ENCODE measurements around the gene AFDN.

Gene AFDN

DNA sequence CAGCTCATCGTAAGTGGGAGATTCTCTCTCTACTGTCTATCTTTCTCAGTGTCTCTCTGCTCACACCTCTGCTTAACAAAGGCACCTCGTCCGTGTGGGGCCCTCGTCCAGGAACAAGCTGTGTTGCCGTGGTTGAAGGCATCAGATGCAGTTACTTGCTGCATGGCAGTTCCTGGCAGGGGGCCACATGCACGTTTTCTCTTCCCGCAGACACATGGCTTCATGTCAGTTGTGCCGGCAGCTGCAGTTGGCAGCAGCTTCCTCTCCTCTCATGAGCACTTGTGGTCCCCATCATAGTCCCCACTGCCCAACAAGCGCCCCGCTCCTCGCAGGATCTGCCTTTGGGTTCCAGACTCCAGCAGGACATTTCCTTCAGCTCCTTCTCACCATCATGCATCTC, 7.1 kb upstream of the AFDN start:
- no peak for DNase-seq

- DNase-seq = no peak
Observed at GRCh38 chr6:167820681-167821080, 6.0 kb upstream of the AFDN start.

DNA sequence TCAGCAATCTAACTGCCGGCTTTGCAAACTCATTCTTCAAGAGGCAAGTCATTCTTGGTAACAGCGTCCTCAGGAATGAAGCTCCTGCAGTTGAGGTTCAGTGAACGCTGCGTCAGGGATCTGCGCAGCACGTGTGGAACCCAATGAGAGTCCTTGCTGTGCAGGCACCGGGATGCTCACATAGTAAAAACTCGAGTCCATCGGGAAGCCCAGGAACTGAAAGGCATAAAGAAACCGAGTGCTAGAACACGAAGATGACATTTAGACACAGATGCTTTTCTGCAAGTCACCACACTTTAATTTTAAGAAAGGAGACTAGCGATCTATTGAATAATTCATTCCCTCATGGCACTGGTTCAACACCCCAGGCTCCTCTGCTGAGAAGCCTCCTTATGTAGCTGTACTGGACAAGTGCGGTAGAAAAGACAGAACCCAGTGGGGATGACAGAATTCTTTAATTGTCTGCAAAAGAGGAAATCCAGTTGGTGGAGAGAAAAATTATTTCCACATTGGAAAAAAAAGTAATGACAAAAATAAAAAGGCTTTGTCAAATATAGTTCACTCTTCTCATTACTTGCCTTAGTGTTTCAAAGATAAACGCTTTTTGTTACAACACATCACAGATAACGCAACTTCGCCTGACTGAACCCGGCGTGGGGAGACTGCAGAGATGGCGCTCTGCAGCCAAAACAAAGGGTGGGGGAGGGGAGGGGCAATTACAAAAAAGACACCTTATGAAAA, 1.9 kb upstream of the AFDN start:
- no peak for DNase-seq

GRCh38 chr6:167825332-167826229, 1.1 kb upstream of the AFDN start:
- peak; percentile 57 for DNase-seq

GRCh38 chr6:167826230-167826895, 348 bp upstream of the AFDN start:
- DNase-seq = peak; percentile 77

- DNase-seq = peak; percentile 47
Observed at GRCh38 chr6:167827583-167828324, 1.0 kb downstream of the AFDN start.

- DNase-seq = no peak
Observed at GRCh38 chr6:167828325-167828956, 1.7 kb downstream of the AFDN start.

- DNase-seq = no peak
Observed at GRCh38 chr6:167829513-167829912, 2.8 kb downstream of the AFDN start.

DNA sequence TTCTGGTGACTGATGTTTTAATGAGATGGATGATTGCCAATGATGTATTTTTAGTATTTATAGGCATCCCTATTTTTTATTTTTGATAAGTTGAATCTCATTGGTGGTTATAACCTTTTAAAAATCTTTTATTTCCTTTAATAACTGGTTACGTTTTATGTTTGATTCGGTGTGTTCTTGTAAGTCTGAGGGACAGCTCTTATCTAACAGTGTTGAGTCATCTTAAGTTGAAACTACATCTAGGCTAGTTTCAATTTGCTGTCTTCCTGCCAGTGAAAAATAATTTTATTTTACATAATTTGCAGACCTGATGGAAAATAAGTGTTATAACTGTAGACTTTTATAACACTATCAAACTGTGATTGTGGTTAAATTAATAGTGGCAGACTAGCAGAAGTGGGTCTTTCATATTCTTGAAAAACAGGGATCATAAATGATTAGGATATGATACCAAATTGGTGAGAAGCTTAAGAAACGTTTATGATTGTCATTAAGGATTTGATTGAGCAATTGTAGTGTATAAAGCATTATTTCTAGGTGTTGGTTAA, 4.6 kb downstream of the AFDN start:
- no peak for DNase-seq

GRCh38 chr6:167832497-167833395, 6.0 kb downstream of the AFDN start:
- DNase-seq = no peak

DNA sequence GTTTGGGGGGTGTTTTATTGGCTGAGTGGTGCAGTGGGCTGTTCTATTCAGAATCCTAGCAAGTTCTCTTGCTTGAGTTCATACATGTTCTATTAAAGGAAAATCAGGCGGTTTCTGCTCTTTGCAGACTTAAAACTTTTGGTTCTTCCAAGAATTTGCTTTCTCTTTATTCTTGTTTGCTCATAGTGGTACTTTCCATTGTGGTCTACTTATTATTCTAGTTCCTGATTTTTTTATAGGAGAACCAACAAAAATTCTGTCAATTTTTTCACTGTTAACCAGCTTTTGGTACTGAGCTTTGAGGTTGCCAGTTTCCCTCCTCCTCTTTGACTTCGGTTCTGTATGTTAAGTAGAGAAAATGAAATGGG, 6.7 kb downstream of the AFDN start:
- DNase-seq = no peak

DNA sequence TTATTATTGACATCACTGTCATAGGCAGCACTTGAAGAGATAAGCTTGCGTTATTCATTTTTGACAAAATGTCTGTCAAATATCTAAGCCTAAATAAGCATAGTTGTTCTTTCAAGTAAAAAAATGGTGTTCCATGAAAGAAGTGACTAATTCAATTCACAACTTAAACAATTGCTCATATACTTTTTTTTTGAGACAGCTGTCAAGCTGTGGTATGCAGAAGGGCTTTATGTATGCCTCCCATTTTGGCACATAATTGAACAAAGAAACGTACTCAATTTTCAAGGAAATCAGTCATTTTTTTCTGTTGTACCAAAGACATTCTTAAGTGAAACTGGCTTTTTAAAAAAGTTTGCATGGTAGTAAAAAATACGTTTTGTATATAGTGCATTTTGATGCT, 8.5 kb downstream of the AFDN start:
- DNase-seq = no peak

- DNase-seq = no peak
Observed at GRCh38 chr6:167836721-167837120, 10.0 kb downstream of the AFDN start.

GRCh38 chr6:167838207-167838748, 11.6 kb downstream of the AFDN start:
- no peak for DNase-seq

DNA sequence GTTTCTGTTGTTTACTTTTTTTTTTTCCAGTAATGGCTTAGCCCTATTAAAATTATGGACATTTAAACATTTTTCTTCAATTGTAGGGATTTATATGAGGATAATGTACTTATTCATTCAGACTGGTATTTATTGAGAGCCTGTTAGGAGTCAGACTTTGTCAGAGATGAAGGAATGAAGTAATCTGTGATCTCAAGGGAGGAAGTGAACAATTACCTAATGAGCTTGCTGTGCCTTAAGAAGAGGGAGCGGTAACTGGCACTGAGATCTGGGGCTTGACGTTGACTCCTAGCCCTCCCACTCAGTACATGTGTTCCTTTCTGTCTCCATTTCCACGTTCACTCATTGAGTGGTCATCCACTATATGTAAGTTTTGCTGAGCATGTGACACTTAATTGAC, 12.6 kb downstream of the AFDN start:
- DNase-seq = no peak

DNA sequence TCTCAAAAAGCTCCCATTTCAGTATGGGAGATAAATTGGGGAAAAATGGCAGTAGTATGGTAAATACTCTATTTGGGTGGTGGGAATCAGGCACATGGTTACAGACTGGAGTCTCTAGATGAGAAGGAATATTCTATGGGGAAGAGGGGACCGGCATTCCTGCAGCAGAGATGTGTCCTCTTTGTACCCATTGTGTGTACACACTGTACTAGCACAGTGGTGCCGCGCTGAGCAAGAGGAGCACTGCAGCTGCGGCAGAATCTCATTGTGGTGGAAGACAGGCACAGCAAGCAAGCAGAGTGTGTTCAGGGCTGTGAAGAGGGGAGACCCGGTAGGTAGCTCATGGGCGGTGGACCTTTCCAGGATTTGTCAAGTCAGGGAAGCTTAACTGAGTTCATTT, 13.0 kb downstream of the AFDN start:
- DNase-seq = no peak

- DNase-seq = no peak
Observed at GRCh38 chr6:167840160-167840525, 13.4 kb downstream of the AFDN start.

DNA sequence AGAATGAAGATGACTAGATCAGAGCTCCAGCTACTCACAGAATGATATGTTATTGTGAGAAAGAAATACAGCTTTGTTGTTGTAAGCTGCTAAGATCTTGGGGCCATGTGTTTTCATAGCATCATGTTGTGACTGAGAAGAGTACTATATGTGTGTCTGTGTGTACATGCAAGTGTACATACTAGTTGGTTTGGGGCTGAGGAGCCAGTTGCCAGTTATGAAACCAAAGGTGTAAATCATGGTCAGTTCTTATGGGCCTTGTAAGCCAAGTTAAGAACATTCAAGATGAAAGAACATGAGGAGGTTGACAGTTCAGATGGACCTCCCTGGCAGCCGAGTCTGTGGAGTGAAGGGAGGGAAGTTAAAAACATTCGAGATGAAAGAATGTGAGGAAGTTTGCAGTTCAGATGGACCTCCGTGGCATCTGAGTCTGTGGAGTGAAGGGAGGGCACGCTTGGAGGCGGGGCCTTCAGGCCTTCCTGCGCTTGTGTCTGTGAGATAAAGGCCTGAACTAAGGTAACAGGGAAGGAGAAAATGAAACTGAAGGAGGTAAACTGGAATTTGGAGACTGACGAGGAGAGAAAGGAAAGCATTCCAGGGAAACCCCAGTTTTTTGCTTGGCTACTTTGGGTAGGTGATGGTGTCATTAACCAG, 13.9 kb downstream of the AFDN start:
- no peak for DNase-seq

DNA sequence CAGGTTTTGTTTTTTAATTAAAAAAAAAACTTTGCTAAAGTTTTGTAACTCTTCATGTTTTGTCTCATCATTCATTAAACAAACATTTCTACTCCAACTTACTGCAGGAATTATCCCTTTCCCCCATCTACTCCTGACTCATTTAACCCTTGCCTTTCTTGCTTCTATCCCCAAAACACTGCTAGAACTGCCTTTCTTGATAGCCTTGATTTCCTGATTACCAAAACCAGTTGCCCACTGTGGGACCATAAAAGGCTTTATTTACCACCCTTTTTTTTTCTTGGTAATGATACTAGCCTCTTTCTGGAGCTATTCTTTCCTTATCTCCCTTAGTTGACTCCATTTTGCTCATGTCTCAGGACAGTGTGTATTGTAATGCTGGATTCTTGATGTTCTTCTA, 15.3 kb downstream of the AFDN start:
- DNase-seq = no peak

GRCh38 chr6:167842457-167842856, 15.7 kb downstream of the AFDN start:
- no peak for DNase-seq

Data from stimulated activated CD4-positive, alpha-beta T cell treated with anti-CD3 and anti-CD28 coated beads, Interleukin-15, amount 100 ng/mL, for 24 hours (primary cell).